Measurements from ENCODE around the gene SERPINF2. TPM values are rescaled to one million over a fixed set of nuclear protein-coding genes. Genes with fewer than 3 reads are reported as not detected.
"Not testable (repeated sequence)": the region's sequence is repeated elsewhere in the genome, so short reads cannot be mapped to it uniquely, and the experiment has no call there.

Gene SERPINF2
- total and polyA plus RNA-seq, 3 donors from 2014 or later, result 15.3 to 41.9 (median 31.7) TPM

DNA sequence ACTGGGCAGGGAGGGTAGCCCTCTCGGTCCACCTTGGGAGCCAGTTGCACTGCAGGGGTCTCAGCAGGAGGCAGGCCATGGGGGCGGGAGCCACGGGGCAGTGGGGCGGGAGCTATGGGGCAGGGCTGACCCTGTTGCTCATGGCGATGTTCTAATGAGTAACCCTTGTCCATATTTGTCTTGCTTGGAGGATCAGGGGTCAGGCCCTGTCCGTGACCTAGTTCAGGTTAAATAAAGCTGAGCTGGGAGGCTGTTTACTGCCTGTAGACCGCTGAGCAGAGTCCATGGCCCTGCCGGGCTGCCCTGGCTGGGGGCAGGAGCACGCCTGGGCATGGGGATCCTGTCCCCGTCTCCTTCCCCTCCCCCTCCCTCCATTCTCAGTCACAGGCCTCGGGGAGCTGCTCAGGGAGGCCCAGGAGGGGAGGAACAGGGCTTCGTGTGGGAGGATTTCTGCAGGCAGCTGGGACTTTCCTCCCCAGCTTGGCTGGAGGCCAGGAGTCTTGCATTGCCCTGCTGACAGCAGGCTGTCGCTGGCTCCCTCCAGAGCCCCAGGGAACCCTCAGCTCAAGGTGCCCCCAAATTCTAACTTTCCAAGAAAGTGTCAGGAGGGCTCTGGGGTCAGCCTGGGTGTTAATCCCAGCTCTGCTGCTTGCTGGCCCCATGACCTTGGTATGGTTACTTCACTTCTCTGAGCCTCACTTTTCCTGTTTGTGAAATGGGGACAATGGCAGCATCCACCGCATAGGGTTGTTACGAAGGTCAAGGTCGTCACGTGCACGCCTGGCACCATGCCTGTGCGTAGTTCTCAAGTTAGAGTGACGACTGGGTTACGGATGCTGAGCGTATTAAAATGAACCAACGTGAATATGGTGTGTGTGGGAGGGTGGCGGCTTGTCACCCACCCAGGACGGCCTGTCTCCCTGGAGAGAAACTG lies 6.1 kb upstream of the SERPINF2 start:
- Histone ChIP-seq H3K4me1 (peaks cover 44% of the 10 kb centered on the region), H3K36me3 (ENCODE audit: low read depth, missing control alignments) (no peaks in the 10 kb centered on the region), H3K9me3 (no peaks in the 10 kb centered on the region), H3K27ac (peak overlapping the region; percentile 84 to 89), H3K27me3 (no peaks in the 10 kb centered on the region), H3K4me3 (no peak overlapping the region)
- WGBS, 2 donors, result 33 to 51% methylated on average over 22 to 25 of the region's 25 CpGs
- intact Hi-C loops (cut with DNase I; ENCODE audit: low total_unique reads), result no loop called here
- DNase-seq, result peak; percentile 95
- TF ChIP-seq, protein P1, sequence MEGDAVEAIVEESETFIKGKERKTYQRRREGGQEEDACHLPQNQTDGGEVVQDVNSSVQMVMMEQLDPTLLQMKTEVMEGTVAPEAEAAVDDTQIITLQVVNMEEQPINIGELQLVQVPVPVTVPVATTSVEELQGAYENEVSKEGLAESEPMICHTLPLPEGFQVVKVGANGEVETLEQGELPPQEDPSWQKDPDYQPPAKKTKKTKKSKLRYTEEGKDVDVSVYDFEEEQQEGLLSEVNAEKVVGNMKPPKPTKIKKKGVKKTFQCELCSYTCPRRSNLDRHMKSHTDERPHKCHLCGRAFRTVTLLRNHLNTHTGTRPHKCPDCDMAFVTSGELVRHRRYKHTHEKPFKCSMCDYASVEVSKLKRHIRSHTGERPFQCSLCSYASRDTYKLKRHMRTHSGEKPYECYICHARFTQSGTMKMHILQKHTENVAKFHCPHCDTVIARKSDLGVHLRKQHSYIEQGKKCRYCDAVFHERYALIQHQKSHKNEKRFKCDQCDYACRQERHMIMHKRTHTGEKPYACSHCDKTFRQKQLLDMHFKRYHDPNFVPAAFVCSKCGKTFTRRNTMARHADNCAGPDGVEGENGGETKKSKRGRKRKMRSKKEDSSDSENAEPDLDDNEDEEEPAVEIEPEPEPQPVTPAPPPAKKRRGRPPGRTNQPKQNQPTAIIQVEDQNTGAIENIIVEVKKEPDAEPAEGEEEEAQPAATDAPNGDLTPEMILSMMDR (IDR thresholded peaks at IDR 0.05), result no peak
- no peak for TF ChIP-seq POLR2A (IDR thresholded peaks at IDR 0.05)

DNA sequence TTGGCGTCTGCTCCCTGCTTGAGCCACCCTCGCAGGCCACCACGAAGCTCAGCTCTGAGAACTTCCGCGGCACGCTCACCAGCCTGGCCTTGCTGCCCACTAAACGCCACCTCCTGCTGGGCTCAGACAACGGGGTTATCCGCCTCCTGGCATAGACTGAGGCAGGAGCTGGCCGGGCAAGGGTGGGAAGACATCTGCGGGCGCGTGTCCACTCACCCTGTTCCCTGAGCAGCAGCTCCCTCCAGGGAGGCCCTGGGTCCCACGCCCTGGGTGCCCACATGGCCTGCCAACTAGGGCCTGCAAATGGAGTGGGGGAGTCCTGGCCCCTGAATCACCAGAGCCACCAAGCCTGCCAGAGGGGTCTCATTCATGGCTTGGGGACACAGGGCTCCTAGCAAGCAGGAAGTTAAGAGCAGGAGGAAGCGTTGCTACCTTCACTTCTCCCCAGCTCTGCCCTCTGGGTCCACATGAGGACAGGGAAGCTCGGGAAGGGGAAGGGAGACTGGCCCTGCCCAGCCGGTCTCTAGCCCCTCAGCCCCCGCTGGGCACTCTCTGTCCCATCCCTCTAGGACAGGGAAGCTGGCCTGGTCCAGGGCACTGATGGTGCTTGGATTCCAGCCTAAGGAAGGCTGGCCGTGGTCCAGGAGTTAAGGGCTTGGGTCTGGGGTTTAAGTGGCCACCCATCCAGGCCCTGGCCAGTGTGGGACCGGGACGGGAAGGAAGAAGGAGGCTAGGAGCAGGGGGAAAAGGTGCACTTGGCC lies 5.0 kb upstream of the SERPINF2 start:
- 58 to 59% methylated on average over 7 to 19 of the region's 21 CpGs for WGBS, 2 donors
- DNase-seq, result no peak
- no peaks in the 10 kb centered on the region for H3K9me3 ChIP-seq
- intact Hi-C loops (cut with DNase I; ENCODE audit: low total_unique reads), result no loop called here
- H3K36me3 ChIP-seq (ENCODE audit: low read depth, missing control alignments), result no peaks in the 10 kb centered on the region
- TF ChIP-seq, protein P1 (IDR thresholded peaks at IDR 0.05), result no peak
- TF ChIP-seq POLR2A (IDR thresholded peaks at IDR 0.05), result no peak
- peaks cover 52% of the 10 kb centered on the region for H3K4me1 ChIP-seq
- H3K27me3 ChIP-seq, result no peaks in the 10 kb centered on the region
- no peak overlapping the region for H3K4me3 ChIP-seq
- peak overlapping the region; percentile 84 to 89 for H3K27ac ChIP-seq

DNA sequence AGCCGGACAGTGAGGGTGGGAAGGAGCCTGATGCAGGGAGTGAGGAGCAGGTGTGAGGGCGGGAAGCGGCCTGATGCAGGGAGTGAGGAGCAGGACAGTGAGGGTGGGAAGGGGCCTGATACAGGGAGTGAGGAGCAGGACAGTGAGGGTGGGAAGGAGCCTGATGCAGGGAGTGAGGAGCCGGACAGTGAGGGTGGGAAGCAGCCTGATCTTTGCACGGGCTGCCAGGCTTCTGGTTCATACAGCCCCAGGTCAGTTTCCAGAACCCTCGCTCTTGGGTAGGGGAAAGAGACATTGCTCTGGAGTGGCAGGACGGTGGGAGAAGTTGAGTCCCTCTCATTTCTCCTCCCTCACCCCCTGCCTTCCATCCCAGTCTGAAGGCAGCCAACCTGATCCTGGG lies 772 bp upstream of the SERPINF2 start:
- DNase-seq; intact Hi-C loops (cut with DNase I; ENCODE audit: low total_unique reads); H3K27me3 ChIP-seq; H3K36me3 ChIP-seq (ENCODE audit: low read depth, missing control alignments); H3K4me3 ChIP-seq; H3K9me3 ChIP-seq: not testable (repeated sequence)
- Histone ChIP-seq H3K4me1 (peaks cover 63% of the 10 kb centered on the region), H3K27ac (peak overlapping the region; percentile 64 to 89)
- 96 to 98% methylated on average over 5 to 7 of the region's 7 CpGs for whole genome bisulfite sequencing, 2 donors

DNA sequence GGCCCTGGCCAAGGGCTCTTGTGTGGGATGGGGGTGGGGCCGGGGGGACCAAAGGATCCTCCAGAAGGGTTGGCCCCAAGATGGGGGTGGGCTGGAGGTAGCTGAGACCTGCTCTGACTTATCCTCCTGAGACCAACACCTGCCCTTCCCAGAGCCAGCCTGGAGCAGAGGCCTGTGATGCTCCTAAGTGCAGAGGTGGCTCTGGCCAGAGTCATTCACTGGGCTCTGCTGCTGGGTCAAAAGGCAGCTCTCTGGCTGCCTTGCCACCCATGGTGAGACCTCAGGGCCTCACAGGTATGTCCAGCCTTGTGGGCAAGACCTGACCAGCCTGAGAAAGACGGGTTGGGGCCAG lies 393 bp downstream of the SERPINF2 start:
- TF ChIP-seq POLR2A (IDR thresholded peaks at IDR 0.05), result no peak
- TF ChIP-seq, protein P1 (IDR thresholded peaks at IDR 0.05), result no peak
- H3K27ac ChIP-seq, result peak overlapping the region; percentile 64 to 89
- peaks cover 60% of the 10 kb centered on the region for H3K4me1 ChIP-seq
- no peaks in the 10 kb centered on the region for H3K36me3 ChIP-seq (ENCODE audit: low read depth, missing control alignments)
- no peak overlapping the region for H3K4me3 ChIP-seq
- no peaks in the 10 kb centered on the region for H3K9me3 ChIP-seq
- intact Hi-C loops (cut with DNase I; ENCODE audit: low total_unique reads), result no loop called here
- DNase-seq, result no peak
- no peaks in the 10 kb centered on the region for H3K27me3 ChIP-seq
- 83 to 96% methylated on average over 1 to 2 of the region's 2 CpGs for WGBS, 2 donors
